Measurements from ENCODE around the gene FTSJ1.

DNA sequence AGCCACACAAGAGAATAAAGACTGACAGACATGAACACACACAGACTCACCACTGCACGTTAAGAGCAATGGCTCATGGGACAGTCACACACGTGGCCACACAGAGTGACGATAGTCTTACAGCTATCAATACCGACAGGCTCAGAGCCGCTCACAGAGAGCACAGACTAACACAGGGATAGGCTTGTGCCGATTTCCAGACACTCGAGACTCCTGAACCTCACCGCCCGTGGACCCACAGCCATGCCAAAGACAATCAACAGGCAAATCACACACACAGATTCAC lies 5.2 kb upstream of the FTSJ1 start:
- TF ChIP-seq POLR2A (IDR thresholded peaks at IDR 0.05) (no peak), POLR2AphosphoS5 (IDR thresholded peaks at IDR 0.05) (no peak)
